ENCODE data around the gene IPPK. TPM values are rescaled to one million over a fixed set of nuclear protein-coding genes. Genes with fewer than 3 reads are reported as not detected.

IPPK gene
- total RNA-seq, 2 donors from 2014 or later = 15.1 to 18.1 TPM

DNA sequence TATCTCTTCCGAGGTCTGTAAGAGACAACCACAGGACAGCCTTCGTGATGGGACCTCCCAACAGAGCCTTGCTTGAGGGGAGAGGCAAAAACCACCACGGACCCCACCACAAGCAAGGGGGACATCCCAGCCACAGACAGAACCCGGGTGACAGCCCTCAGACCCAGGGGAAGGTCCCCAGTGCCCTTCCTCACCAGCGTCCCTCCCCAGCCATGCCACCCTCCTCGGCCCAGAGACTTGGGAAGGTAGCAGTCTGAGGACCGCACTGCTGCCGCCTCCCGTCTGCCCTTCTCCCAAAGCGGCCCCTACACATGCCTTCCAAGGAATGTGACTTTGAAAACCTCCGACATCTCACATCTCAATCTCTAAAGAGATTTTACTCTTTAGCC, 13.4 kb downstream of the IPPK start:
- Mint-ChIP-seq H3K36me3 (ENCODE audit: low read depth) (peaks cover 63% of the 10 kb centered on the region), H3K9me3 (no peaks in the 10 kb centered on the region), H3K27ac (no peak overlapping the region), H3K4me3 (no peak overlapping the region), H3K4me1 (peaks cover 2% of the 10 kb centered on the region), H3K27me3 (no peaks in the 10 kb centered on the region)
- ATAC-seq (replicated peaks) = no peak

DNA sequence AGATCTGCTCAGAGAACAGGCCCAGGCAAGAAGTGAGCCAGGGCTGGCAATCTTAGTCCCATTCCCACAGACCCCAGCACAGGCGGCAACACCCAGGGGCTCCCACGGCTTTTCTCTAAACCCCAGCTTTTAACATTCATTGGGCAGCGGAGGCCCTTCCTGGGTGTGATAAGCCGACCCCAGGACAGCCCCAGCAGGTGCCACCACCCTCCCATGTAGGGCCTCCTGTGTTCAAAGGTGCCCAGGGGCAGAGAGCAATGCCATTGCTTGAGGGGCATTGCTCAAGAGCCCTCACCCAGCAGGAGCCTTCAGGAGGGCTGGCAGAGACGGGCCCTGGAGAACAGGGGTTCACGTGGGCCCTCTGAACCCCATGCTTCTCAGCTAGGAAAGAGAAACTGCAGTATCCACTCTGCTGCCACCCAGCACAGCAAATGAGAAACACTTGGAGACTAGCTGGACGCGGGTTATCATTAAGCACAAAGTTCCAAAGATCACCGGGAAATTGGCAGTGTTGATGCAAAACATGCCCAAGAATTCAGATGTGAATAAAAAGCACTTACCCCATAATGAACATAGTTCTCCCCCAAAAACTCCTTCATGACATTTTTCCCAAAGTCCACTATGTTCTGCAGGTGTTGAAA, 13.9 kb downstream of the IPPK start:
- no peaks in the 10 kb centered on the region for H3K4me1 Mint-ChIP-seq
- H3K36me3 Mint-ChIP-seq (ENCODE audit: low read depth) = peaks cover 68% of the 10 kb centered on the region
- H3K9me3 Mint-ChIP-seq = no peaks in the 10 kb centered on the region
- no peak overlapping the region for H3K4me3 Mint-ChIP-seq
- no peaks in the 10 kb centered on the region for H3K27me3 Mint-ChIP-seq
- ATAC-seq (replicated peaks) = no peak
- H3K27ac Mint-ChIP-seq = no peak overlapping the region

DNA sequence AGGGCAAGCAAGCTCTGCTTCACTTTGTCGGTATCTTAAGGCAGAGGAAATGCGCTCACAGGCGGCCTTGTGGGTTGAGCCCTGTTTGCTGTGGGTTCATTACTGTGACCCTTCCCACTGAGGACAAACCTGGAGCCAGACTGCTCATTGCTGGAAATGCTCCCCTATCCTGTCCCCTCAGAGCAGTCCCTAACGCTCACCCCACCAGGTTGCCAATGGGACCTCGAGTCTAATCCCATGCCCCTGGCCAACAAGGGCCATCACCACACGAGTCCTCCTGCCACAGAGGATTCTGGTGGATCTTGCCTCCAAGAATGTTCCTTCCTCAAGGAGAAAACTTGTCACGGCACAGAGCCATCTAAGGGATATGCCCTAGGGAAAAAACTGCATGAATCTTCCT, 14.6 kb downstream of the IPPK start:
- Mint-ChIP-seq H3K36me3 (ENCODE audit: low read depth) (peaks cover 75% of the 10 kb centered on the region), H3K27ac (no peak overlapping the region), H3K9me3 (no peaks in the 10 kb centered on the region), H3K27me3 (no peaks in the 10 kb centered on the region), H3K4me3 (no peak overlapping the region), H3K4me1 (no peaks in the 10 kb centered on the region)
- no peak for ATAC-seq (replicated peaks)

DNA sequence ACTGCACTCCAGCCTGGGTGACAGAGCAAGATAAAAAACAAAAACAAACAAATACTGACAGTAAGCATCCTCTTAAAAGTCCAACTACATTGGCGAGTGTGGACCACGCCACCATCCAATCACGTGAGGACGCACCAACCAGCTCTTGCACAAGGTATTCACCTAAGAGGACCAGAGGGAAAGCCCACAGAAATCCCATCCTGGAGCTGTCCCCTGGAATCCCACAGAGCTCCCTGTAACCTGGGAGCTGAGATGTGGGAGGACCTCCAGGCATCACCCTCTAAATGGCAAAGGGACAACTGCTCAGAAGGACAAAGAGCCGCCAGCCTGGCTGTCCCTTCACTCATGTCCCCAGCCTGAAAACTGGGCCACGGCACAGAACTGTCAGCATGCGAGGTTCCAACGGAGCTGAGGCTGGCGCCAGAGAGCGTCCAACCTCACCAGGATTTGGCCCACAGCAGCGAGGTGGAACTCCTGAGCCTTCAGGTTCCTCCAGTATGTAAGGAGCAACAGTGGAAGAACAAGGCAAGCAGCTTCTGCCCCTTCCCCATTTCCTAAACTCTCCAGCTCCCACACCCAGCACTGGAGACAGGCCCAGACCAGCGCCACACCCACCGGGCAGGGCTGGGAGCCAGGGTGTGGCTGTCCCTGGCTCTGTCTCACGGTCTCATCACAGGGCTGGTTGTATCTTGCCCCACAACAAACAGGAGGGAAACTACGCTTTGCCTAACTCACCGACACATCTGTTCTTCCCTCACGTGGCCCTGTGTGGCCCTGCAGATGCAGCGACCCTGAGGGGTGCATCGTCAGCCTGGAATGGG, 15.2 kb downstream of the IPPK start:
- Mint-ChIP-seq H3K27me3 (no peaks in the 10 kb centered on the region), H3K4me3 (no peak overlapping the region), H3K4me1 (no peaks in the 10 kb centered on the region), H3K9me3 (no peaks in the 10 kb centered on the region), H3K36me3 (ENCODE audit: low read depth) (peaks cover 81% of the 10 kb centered on the region), H3K27ac (no peak overlapping the region)
- ATAC-seq (replicated peaks) = no peak

DNA sequence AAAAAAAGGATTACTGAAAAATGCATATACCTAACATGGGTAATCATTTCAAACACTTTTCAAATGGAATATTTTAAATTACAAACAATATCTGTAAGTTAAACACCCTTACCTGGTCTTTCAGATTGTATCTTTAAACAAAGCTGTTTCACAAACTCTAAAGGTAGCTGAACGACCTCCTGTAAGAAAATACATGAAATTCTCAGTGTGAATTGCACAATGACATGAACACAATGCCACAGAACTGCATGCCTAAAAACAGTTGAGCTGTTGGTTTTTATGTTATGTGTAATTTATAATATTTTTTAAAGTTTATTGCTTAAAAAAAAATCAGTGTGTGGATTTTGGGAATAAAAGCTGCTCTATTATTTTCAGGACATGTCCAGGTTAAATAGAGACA, 17.5 kb downstream of the IPPK start:
- Mint-ChIP-seq H3K27me3 (no peaks in the 10 kb centered on the region), H3K4me1 (peaks cover 1% of the 10 kb centered on the region), H3K9me3 (no peaks in the 10 kb centered on the region), H3K36me3 (ENCODE audit: low read depth) (peaks cover 89% of the 10 kb centered on the region), H3K4me3 (no peak overlapping the region), H3K27ac (no peak overlapping the region)
- ATAC-seq (replicated peaks) = no peak

DNA sequence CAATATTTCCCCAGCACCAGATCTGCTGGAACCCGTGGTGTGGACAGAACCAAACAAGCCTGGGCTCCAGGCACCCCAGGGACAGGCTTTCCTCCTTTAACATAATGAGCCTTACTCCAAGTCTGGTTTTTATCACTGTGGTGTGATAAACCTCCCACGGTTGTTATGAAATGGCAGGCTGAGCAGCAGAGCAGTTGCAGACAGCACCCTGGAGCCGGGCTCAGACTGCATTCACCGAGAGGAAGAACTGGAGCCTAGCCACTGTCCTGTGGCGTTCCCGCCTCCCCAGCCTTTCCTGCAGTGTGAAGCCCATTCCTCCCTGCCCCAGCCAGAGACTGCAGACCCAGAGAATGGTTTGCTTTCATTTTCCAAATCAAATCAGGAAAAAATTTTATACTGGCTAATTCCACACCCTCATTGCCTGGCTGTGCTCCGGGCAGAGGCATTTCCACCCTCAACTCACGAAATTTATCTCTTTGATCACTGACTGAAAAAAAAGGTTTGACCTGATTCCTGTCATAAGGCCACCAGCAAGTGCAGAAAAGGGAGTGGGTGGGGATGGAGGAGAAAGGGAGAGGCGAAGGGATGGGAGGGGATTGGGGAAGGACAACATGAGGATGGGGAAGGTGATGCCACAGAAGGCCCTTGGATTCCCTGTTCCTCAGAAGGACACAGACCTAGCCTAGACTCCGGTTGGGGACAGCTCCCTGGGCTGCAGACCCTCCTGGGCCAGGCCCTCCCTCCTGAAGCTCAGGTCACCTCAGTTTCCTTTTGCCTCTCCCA, 18.9 kb downstream of the IPPK start:
- Mint-ChIP-seq H3K36me3 (ENCODE audit: low read depth) (peaks cover 91% of the 10 kb centered on the region), H3K9me3 (peaks cover 6% of the 10 kb centered on the region), H3K4me1 (peaks cover 8% of the 10 kb centered on the region), H3K27me3 (no peaks in the 10 kb centered on the region), H3K27ac (no peak overlapping the region), H3K4me3 (no peak overlapping the region)
- no peak for ATAC-seq (replicated peaks)

DNA sequence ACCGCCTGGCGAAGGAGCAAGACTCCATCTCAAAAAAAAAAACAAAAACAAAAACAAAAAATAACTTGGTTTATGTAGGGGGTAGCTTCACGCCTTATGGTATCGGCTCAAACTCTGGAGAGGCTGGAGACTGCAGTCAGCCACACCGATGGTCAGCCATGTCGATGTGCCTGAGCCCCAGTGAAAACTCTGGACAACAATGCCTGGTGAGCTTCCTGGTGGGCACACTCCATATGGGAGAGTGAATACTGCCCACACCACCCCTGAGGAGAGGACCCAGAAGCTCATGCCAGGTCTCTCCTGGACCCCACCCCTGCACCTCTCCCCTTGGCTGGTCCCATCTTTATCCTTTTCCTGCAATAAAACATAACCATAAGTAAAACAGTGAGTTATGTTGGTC, 19.6 kb downstream of the IPPK start:
- Mint-ChIP-seq H3K4me3 (no peak overlapping the region), H3K27ac (no peak overlapping the region), H3K9me3 (peaks cover 6% of the 10 kb centered on the region), H3K4me1 (peaks cover 8% of the 10 kb centered on the region), H3K36me3 (ENCODE audit: low read depth) (peaks cover 91% of the 10 kb centered on the region), H3K27me3 (no peaks in the 10 kb centered on the region)
- ATAC-seq (replicated peaks) = no peak

DNA sequence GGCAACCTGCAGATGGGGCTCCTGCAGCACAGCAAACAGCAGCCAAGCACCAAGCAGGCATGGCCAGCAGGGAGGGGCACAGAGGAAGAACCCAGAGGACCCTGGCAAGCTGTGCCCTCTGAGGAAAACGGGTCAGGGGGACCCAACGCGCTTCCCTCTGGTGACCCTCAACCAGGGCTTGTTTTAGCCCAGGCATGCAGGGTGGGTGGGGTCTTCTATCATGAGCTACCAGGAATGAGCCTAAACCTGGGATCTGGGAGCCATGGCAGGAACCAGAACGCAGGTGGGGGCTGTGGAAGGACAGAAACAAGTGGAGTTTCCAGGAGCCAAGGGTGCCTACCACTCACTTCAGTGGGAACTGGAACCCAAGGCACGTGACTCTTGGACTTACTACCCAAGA, 20.9 kb downstream of the IPPK start:
- Mint-ChIP-seq H3K4me1 (peaks cover 8% of the 10 kb centered on the region), H3K36me3 (ENCODE audit: low read depth) (peaks cover 96% of the 10 kb centered on the region), H3K27ac (no peak overlapping the region), H3K9me3 (peaks cover 6% of the 10 kb centered on the region), H3K27me3 (no peaks in the 10 kb centered on the region), H3K4me3 (no peak overlapping the region)
- ATAC-seq (replicated peaks) = no peak

DNA sequence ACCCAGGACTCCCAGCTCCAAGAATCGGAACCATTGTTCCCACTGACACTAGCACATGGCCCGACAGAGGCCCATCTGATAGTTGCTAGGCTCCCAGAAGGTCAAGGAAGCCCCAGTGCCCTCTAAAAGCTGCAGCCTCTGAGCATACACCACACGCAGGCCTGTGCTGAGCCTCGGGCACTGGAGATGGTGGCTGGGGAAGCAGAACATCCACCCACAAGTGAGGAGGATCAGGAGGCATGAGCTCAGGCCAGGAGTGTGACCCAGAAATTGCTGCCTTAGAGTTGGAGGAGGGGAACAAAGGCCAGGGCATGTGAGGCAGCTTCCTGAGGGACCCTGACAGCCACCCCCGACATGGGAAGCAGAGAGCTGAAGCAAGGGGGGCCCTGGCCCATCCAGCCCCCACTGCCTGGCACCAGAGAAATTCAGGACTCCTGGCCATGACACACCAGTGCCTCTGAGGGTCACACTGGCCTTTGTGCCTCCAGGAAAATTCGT, 21.4 kb downstream of the IPPK start:
- ATAC-seq (replicated peaks) = no peak
- Mint-ChIP-seq H3K27me3 (no peaks in the 10 kb centered on the region), H3K4me3 (no peak overlapping the region), H3K36me3 (ENCODE audit: low read depth) (peaks cover 96% of the 10 kb centered on the region), H3K4me1 (peaks cover 8% of the 10 kb centered on the region), H3K27ac (no peak overlapping the region), H3K9me3 (peaks cover 6% of the 10 kb centered on the region)

DNA sequence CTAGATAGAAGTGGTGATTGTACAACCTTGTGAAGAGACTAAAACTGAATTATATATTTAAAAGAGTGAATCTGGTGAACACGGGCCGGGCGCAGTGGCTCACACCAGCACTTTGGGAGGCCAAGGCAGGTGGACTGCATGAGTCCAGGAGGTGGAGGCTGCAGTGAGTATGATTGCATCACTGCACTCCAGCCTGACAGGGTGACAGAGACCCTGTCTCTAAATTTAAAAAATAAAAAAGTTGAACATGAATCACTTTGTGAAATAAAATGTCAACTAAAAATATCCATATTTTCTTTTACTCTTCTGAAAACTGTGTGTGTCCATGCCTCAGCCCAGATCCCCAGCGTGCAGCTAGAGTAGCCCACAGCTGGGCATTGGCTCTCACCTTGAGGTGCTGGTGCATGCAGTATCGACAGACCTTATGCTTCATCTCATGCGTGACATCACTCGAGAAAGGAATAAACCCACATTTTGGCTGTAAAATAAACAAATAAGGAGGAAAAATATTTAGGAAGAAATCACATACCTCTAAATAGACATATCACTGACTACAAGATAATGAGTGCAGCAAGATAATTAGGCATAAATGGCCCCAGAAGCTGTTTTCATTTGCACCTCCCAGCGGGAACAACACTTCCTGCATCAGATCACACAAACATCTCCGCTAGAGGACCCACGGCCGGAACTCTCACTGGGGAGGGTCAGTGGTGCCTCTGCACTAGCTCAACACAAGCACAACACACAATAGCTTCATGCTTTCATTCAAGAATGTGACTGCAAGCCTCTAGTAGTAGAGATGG, 22.1 kb downstream of the IPPK start:
- H3K9me3 Mint-ChIP-seq = peaks cover 6% of the 10 kb centered on the region
- H3K27me3 Mint-ChIP-seq = no peaks in the 10 kb centered on the region
- H3K27ac Mint-ChIP-seq = no peak overlapping the region
- H3K4me3 Mint-ChIP-seq = no peak overlapping the region
- no peak for ATAC-seq (replicated peaks)
- H3K36me3 Mint-ChIP-seq (ENCODE audit: low read depth) = peaks cover 96% of the 10 kb centered on the region
- H3K4me1 Mint-ChIP-seq = peaks cover 8% of the 10 kb centered on the region

DNA sequence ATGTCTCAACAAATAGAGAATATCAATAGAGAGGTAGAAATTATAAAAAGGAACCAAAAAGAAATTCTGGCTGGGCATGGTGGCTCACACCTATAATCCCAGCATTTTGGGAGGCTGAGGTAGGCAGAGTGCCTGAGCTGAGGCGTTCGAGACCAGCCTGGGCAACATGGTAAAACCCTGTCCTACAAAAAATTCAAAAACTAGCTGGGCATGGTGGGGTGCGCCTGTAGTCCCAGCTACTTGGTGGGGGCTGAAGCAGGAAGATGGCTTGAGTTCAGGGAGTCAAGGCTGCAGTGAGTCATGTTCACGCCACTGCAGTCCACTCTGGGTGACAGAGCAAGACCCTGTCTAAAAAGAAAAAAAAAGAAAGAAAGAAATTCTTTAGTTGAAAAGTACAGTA, 24.9 kb downstream of the IPPK start:
- no peak overlapping the region for H3K4me3 Mint-ChIP-seq
- peaks cover 97% of the 10 kb centered on the region for H3K36me3 Mint-ChIP-seq (ENCODE audit: low read depth)
- ATAC-seq (replicated peaks) = no peak
- peaks cover 6% of the 10 kb centered on the region for H3K9me3 Mint-ChIP-seq
- no peaks in the 10 kb centered on the region for H3K27me3 Mint-ChIP-seq
- H3K27ac Mint-ChIP-seq = no peak overlapping the region
- H3K4me1 Mint-ChIP-seq = peaks cover 8% of the 10 kb centered on the region

DNA sequence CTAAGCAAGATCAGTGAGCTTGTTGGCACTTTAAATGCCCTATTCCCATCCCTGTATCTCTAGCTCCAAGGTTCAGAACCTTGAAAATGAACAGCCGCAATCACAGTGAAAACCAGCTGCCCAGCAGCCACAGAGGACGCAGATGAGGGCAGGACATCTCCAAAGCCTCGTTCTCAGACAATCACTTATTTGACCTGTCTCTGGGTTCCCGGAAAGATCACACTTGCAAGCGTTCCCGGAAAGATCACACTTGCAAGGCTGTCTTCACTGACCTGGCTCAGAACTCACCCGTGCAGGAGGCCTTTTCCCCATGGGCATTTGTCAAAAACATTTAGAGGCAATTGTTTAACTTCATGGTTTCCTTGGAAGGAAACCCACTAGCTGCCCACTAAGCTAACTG, 25.7 kb downstream of the IPPK start:
- Mint-ChIP-seq H3K4me1 (peaks cover 8% of the 10 kb centered on the region), H3K27ac (no peak overlapping the region), H3K27me3 (no peaks in the 10 kb centered on the region), H3K9me3 (peaks cover 6% of the 10 kb centered on the region), H3K4me3 (no peak overlapping the region), H3K36me3 (ENCODE audit: low read depth) (peaks cover 97% of the 10 kb centered on the region)
- no peak for ATAC-seq (replicated peaks)

DNA sequence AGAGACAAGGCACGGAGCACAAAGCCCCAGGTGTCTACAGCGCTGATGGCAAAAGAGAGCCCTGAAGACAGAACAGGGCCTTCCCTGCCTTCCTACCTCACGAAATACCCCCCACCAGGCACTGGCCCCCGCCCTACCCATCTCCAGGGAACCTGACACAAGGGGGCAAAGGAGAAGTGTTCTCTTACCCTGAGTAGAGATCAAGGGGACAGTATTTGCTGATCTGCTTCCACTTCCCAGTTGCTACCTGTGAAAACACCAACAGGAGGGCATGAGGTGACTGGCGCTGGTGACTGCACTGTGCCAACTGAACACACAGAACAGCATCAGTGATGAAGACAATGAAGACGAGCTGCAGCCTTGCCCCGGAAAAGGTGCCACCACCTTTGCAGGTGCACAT, 27.4 kb downstream of the IPPK start:
- H3K27ac Mint-ChIP-seq = no peak overlapping the region
- ATAC-seq (replicated peaks) = no peak
- no peaks in the 10 kb centered on the region for H3K27me3 Mint-ChIP-seq

DNA sequence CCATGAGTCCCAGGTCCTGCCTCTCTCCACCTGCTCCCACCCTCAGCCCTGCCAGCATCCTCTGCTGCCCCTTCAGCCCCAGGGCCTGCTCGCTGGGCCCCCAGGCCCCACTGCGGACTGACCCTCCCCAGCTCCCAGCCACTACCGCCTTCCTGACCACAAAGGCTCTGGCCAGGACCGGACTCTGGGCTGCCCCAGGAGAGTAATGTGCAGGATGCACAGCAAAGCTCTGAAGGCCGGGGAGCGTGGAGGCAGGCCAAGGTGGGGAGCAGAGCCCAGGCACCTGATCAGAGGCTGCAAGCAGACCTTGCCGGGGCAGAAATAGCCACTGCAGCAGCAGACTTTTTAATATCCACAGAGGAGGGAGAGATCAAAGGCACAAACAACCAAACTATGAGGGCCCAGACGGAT, 27.9 kb downstream of the IPPK start:
- Mint-ChIP-seq H3K9me3 (peaks cover 3% of the 10 kb centered on the region), H3K27me3 (no peaks in the 10 kb centered on the region), H3K4me3 (no peak overlapping the region), H3K27ac (no peak overlapping the region), H3K4me1 (peaks cover 3% of the 10 kb centered on the region), H3K36me3 (ENCODE audit: low read depth) (peaks cover 96% of the 10 kb centered on the region)
- no peak for ATAC-seq (replicated peaks)

More for the DNA sequence above, 27.4 kb downstream of the IPPK start:
- H3K4me3 Mint-ChIP-seq = no peak overlapping the region
- peaks cover 96% of the 10 kb centered on the region for H3K36me3 Mint-ChIP-seq (ENCODE audit: low read depth)
- H3K9me3 Mint-ChIP-seq = peaks cover 6% of the 10 kb centered on the region
- H3K4me1 Mint-ChIP-seq = peaks cover 8% of the 10 kb centered on the region
